IPS-NIHi11 (cell line): ENCODE data around the gene PCDHGA12.
A peak's percentile ranks its signal among the peaks of the same experiment; 100 is the strongest.
"Not testable (repeated sequence)": the region's sequence is repeated elsewhere in the genome, so short reads cannot be mapped to it uniquely, and the experiment has no call there.

Experiments used
- DNase-seq: peaks from one replicate; pipeline ENCODE4 v3.0.0; 2012; ENCODE audit warnings: mixed read lengths, low spot score

PCDHGA12 gene

GRCh38 chr5:141430332-141431113 is at the start of gene PCDHGA12:
Gene PCDHGA12, plus strand, starts transcription at chr5:141430507. Its CDS starts 253 bp downstream, at chr5:141430760.
- DNase-seq = no peak

DNA sequence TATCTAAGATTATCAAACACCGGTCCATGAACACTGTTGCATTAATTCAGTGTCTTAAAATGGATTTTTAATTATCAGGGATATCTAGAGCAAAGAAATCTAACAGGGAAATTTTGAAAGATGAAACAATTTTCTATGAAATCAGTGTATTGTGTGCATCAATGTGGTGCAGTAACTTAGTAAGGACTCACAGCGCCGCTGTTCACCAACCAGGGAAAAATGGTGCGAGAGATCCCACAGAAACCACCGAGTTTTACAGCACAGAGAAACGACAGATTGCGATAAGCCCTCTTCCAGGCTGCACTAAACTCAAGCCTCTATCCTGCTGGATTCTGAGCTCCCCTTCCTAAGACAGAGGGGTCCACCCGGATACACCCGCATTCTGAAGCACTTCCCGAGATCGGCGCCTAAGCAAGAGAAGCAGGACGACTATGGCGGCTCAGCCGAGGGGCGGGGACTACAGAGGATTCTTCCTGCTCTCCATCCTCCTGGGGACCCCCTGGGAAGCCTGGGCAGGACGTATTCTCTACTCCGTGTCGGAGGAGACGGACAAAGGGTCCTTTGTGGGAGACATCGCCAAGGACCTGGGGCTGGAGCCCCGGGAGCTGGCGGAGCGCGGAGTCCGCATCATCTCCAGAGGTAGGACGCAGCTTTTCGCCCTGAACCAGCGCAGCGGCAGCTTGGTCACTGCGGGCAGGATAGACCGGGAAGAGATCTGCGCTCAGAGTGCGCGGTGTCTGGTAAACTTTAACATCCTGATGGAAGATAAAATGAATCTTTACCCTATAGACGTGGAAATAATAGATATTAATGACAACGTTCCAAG is 47.6 kb upstream of the PCDHGA12 start, which contains the start of gene PCDHGA7:
Gene PCDHGA7, plus strand, starts transcription at position 274 of the 826 bp plus-strand sequence. Its CDS starts 158 bp downstream, at position 432.
- DNase-seq = no peak

DNA sequence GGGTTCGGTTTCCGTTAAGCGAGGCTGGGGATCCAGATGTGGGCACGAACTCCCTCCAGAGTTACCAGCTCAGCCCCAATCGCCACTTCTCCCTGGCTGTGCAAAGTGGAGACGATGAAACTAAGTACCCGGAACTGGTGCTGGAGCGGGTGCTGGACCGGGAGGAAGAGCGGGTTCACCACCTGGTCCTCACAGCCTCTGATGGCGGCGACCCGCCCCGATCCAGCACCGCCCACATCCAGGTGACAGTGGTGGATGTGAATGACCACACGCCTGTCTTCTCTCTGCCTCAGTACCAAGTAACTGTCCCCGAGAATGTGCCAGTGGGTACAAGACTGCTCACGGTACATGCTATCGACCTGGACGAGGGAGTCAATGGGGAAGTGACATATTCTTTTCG is 47.0 kb upstream of the PCDHGA12 start:
- DNase-seq = no peak

DNA sequence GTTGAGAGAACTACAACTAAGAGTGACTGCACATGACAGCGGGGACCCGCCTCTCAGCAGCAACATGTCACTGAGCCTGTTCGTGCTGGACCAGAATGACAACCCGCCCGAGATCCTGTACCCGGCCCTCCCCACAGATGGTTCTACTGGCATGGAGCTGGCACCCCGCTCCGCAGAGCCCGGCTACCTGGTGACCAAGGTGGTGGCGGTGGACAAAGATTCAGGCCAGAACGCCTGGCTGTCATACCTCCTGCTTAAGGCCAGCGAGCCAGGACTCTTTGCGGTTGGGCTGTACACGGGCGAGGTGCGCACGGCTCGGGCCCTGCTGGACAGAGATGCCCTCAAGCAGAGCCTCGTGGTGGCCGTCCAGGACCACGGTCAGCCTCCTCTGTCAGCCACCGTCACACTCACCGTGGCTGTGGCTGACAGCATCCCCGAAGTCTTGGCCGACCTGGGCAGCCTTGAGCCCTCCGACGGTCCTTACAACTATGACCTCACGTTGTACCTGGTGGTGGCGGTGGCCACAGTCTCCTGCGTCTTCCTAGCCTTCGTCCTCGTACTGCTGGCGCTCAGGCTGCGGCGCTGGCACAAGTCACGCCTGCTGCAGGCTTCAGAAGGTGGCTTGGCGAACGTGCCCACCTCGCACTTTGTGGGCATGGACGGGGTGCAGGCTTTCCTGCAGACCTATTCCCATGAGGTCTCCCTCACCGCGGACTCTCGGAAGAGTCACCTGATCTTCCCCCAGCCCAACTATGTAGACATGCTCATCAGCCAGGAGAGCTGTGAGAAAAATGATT is 45.6 kb upstream of the PCDHGA12 start:
- no peak for DNase-seq

DNA sequence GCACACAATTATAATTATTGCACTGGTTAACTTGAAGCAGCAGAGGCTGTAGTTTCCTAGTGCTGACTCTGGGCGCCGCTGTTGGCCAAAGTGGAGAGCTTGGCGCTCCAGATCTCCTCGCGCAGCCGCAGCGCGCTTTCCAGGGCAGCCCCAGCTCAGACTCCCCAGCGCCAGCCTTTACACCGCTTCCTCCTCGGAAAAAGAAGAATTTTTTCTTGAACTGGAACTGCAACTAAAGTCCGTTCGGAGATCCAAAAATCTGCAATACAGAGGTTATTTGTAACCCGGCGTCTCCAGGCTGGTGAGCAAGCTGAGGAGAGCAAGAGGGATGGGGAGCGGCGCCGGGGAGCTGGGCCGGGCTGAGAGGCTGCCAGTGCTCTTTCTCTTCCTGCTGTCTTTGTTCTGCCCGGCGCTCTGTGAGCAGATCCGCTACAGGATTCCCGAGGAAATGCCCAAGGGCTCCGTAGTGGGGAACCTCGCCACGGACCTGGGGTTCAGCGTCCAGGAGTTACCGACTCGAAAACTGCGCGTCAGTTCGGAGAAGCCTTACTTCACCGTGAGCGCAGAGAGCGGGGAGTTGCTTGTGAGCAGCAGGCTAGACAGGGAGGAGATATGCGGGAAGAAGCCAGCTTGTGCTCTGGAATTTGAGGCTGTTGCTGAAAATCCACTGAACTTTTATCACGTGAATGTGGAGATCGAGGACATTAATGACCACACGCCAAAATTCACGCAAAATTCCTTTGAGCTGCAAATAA is 42.6 kb upstream of the PCDHGA12 start, which contains the start of gene PCDHGB4:
Gene PCDHGB4, plus strand, starts transcription at position 142 of the 755 bp plus-strand sequence. Its CDS starts 187 bp downstream, at position 329.
- DNase-seq = peak; percentile 37

DNA sequence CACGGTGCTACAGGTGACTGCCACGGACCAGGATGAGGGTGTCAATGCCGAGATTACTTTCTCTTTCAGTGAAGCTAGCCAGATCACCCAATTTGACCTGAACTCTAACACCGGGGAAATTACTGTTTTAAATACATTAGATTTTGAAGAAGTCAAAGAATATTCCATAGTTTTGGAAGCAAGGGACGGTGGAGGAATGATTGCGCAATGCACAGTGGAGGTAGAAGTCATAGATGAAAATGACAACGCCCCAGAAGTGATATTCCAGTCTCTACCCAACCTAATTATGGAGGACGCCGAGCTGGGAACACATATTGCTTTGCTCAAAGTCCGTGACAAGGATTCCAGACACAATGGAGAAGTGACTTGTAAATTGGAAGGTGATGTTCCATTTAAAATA is 41.6 kb upstream of the PCDHGA12 start:
- no peak for DNase-seq

DNA sequence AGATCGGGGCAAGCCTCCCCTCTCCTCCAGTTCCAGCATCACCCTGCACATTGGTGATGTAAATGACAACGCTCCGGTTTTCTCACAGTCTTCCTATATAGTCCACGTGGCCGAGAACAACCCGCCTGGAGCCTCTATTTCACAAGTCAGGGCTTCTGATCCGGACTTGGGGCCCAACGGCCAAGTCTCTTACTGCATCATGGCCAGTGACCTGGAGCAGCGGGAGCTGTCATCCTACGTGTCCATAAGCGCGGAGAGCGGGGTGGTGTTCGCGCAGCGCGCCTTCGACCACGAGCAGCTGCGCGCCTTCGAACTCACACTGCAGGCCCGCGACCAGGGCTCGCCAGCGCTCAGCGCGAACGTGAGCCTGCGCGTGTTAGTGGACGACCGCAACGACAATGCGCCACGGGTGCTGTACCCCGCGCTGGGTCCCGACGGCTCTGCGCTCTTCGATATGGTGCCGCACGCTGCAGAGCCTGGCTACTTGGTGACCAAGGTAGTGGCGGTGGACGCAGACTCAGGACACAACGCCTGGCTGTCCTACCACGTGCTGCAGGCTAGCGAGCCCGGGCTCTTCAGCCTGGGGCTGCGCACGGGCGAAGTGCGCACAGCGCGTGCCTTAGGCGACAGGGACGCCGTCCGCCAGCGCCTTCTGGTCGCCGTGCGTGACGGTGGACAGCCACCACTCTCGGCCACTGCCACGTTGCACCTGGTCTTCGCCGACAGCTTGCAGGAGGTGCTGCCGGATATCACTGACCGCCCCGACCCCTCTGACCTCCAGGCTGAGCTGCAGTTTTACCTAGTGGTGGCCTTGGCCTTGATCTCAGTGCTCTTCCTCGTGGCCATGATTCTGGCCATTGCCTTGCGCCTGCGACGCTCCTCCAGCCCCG is 40.9 kb upstream of the PCDHGA12 start:
- no peak for DNase-seq

DNA sequence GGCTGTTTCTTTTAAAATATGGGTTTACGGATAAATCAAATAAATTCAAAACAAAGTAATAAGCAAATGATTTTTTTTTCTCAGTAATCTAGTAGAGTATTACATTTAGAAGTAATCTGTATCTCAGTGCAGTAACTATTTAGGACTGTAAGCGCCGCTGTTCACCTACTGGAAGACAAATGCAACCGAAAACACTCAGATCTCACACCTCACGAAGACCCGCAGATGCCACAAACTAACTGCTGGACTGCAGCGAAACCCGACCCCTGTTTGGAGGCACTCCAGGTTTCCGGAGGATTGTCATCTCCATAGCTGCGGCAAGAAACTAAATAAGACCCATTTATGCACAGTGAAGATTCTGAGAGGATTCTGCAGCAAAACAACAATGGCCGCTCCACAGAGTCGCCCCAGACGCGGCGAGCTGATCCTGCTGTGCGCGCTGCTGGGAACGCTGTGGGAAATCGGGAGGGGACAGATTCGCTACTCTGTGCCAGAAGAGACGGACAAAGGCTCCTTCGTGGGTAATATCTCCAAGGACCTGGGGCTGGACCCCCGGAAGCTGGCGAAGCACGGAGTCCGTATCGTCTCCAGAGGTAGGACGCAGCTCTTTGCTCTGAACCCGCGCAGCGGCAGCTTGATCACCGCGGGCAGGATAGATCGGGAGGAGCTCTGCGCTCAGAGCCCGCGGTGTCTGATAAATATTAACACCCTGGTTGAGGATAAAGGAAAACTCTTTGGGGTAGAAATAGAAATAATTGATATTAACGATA is 37.7 kb upstream of the PCDHGA12 start, which contains the start of gene PCDHGA8:
Gene PCDHGA8, plus strand, starts transcription at position 205 of the 770 bp plus-strand sequence. Its CDS starts 181 bp downstream, at position 386.
- DNase-seq = no peak

DNA sequence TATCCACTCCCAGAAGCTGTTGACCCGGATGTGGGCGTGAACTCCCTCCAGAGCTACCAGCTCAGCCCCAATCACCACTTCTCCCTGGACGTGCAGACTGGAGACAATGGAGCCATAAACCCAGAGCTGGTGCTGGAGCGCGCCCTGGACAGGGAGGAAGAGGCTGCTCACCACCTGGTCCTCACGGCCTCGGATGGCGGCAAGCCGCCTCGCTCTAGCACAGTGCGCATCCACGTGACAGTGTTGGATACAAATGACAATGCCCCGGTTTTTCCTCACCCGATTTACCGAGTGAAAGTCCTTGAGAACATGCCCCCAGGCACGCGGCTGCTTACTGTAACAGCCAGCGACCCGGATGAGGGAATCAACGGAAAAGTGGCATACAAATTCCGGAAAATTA is 37.0 kb upstream of the PCDHGA12 start:
- no peak for DNase-seq

GRCh38 chr5:141394401-141395187 is 35.7 kb upstream of the PCDHGA12 start:
- DNase-seq = not testable (repeated sequence)

DNA sequence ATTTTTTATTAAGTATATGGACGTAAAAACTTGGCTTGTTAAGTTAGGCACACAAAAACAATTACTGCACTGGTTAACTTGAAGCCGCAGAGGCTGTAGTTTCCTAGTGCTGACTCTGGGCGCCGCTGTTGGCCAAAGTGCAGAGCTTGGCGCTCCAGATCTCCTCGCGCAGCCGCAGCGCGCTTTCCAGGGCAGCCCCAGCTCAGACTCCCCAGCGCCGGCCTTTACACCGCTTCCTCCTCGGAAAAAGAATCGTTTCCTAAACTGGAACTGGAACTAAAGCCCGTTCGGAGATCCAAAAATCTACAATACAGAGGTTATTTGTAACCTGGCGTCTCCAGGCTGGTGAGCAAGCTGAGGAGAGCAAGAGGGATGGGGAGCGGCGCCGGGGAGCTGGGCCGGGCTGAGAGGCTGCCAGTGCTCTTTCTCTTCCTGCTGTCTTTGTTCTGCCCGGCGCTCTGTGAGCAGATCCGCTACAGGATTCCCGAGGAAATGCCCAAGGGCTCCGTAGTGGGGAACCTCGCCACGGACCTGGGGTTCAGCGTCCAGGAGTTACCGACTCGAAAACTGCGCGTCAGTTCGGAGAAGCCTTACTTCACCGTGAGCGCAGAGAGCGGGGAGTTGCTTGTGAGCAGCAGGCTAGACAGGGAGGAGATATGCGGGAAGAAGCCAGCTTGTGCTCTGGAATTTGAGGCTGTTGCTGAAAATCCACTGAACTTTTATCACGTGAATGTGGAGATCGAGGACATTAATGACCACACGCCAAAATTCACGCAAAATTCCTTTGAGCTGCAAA is 32.4 kb upstream of the PCDHGA12 start, which contains the start of gene PCDHGB5:
Gene PCDHGB5, plus strand, starts transcription at position 192 of the 796 bp plus-strand sequence. Its CDS starts 181 bp downstream, at position 373.
- not testable (repeated sequence) for DNase-seq

DNA sequence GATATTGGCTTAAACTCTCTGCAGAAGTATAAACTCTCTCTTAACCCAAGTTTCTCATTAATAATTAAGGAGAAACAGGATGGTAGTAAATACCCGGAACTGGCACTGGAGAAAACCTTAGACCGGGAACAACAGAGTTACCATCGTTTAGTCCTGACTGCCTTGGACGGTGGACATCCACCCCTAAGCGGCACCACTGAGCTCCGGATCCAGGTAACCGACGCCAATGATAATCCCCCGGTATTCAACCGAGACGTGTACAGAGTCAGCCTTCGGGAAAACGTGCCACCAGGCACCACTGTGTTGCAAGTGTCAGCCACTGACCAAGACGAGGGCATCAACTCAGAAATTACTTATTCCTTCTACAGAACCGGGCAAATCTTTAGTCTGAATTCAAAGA is 31.7 kb upstream of the PCDHGA12 start:
- no peak for DNase-seq

GRCh38 chr5:141399555-141400258 is 30.6 kb upstream of the PCDHGA12 start:
- DNase-seq = no peak

- DNase-seq = peak; percentile 58
These were observed 27.6 kb upstream of the PCDHGA12 start, which contains the start of gene PCDHGA9 for GRCh38 chr5:141402553-141403243. Gene PCDHGA9, plus strand, starts transcription at chr5:141402778. Its CDS starts 175 bp downstream, at chr5:141402953.

- DNase-seq = no peak
These were observed 26.9 kb upstream of the PCDHGA12 start for GRCh38 chr5:141403387-141403786.
